Fibroblast of pulmonary artery (primary cell): ENCODE results near the gene TM4SF1.

Source experiments
- DNase-seq: peaks from one replicate; pipeline ENCODE4 v3.0.0-alpha.2; 2010; ENCODE audit warnings: low read depth
- H3K4me3 ChIP-seq: replicated peaks from 2 replicates; pipeline ENCODE4 v1.5.1; 2011; ENCODE audit warnings: low read depth, mild to moderate bottlenecking, control low read depth, low read length, moderate library complexity
- CTCF ChIP-seq: IDR thresholded peaks from 2 replicates; pipeline ENCODE4 v1.5.1; 2011; ENCODE audit warnings: mild to moderate bottlenecking, control low read depth, low read length, inconsistent platforms; ENCODE audit errors: missing control alignments

The TM4SF1 gene

GRCh38 chr3:149369991-149370866 is 7.2 kb downstream of the TM4SF1 start:
- H3K4me3 ChIP-seq: no peak overlapping the region
- TF ChIP-seq CTCF: no peak
- peak; percentile 49 for DNase-seq

GRCh38 chr3:149368674-149369497 is 8.6 kb downstream of the TM4SF1 start:
- TF ChIP-seq CTCF: no peak
- no peak overlapping the region for H3K4me3 ChIP-seq
- DNase-seq: peak; percentile 39

GRCh38 chr3:149368201-149368673 is 9.2 kb downstream of the TM4SF1 start:
- DNase-seq: peak; percentile 60
- no peak overlapping the region for H3K4me3 ChIP-seq
- TF ChIP-seq CTCF: no peak

- H3K4me3 ChIP-seq: no peak overlapping the region
- no peak for TF ChIP-seq CTCF
- peak; percentile 71 for DNase-seq
These were observed 10.3 kb downstream of the TM4SF1 start for GRCh38 chr3:149366941-149367840.

- DNase-seq: no peak
- TF ChIP-seq CTCF: no peak
- H3K4me3 ChIP-seq: no peak overlapping the region
These were observed 11.4 kb downstream of the TM4SF1 start for GRCh38 chr3:149366031-149366430.

GRCh38 chr3:149364624-149365023 is 12.8 kb downstream of the TM4SF1 start:
- no peak overlapping the region for H3K4me3 ChIP-seq
- DNase-seq: no peak
- no peak for TF ChIP-seq CTCF
